WTC11 (cell line): Measurements from ENCODE around the gene SNX24. TPM values are rescaled to one million over a fixed set of nuclear protein-coding genes. Genes with fewer than 3 reads are reported as not detected.

Experiments
- ATAC-seq: fragments of 200-7000 bp; cut with Tn5 transposase; 2 replicates; pipeline ENCODE4 v1.10.0; 2021; ENCODE audit warnings: mild to moderate bottlenecking, moderate library complexity
- CTCF ChIA-PET: fragments of 300-600 bp; sonication (Branson Sonifier 250); formaldehyde crosslinking; loops from one replicate; lab custom pipeline; 2021; ENCODE audit warnings: antibody characterized with exemption; lab: Charles Lee
- POLR2A ChIA-PET: fragments of 350-600 bp; sonication (Branson Sonifier 250); formaldehyde crosslinking; loops from one replicate; lab custom pipeline; 2021; ENCODE audit warnings: antibody characterized with exemption; lab: Charles Lee
- DNase-seq: peaks from one replicate; pipeline ENCODE4 v3.0.0; 2021; ENCODE audit warnings: low spot score
- H3K27ac Mint-ChIP-seq: 2 replicates; pipeline ENCODE4 v1.8.0; 2021; ENCODE audit warnings: mixed read lengths
- H3K27me3 Mint-ChIP-seq: 2 replicates; pipeline ENCODE4 v1.8.0; 2021; ENCODE audit warnings: low read depth, mild to moderate bottlenecking, moderate library complexity, mixed read lengths
- H3K36me3 Mint-ChIP-seq: 2 replicates; pipeline ENCODE4 v1.8.0; 2021; ENCODE audit warnings: mixed read lengths
- H3K4me1 Mint-ChIP-seq: 2 replicates; pipeline ENCODE4 v1.8.0; 2022; ENCODE audit warnings: mixed read lengths
- H3K4me3 Mint-ChIP-seq: 2 replicates; pipeline ENCODE4 v1.8.0; 2021; ENCODE audit warnings: mild to moderate bottlenecking, moderate library complexity, mixed read lengths
- H3K9me3 Mint-ChIP-seq: 2 replicates; pipeline ENCODE4 v1.8.0; 2021; ENCODE audit warnings: mixed read lengths
- GTF2I ChIP-seq: fragments of 250-450 bp; sonication (Bioruptor Pico); conservative IDR thresholded peaks from 2 replicates; pipeline ENCODE4 v1.4.0; 2021; ENCODE audit warnings: mild to moderate bottlenecking
- MXD4 ChIP-seq: fragments of 250-450 bp; sonication (Bioruptor Pico); IDR thresholded peaks from 2 replicates; pipeline ENCODE4 v1.8.0; 2021; ENCODE audit warnings: mild to moderate bottlenecking, moderate library complexity, borderline replicate concordance
- OVOL2 ChIP-seq: fragments of 250-450 bp; sonication (Bioruptor Pico); IDR thresholded peaks from 2 replicates; pipeline ENCODE4 v1.9.0; 2021; ENCODE audit warnings: mild to moderate bottlenecking, borderline replicate concordance
- PRRX2 ChIP-seq: fragments of 250-450 bp; sonication (Bioruptor Pico); IDR thresholded peaks from 2 replicates; pipeline ENCODE4 v1.8.0; 2021; ENCODE audit warnings: mild to moderate bottlenecking
- TCF7 ChIP-seq: sonication (generic); formaldehyde crosslinking; IDR thresholded peaks from 2 replicates; pipeline ENCODE4 v1.8.0; 2022; ENCODE audit warnings: mild to moderate bottlenecking, low read depth, missing genetic modification reagents, moderate library complexity
- USF2 ChIP-seq: sonication (generic); formaldehyde crosslinking; IDR thresholded peaks from 2 replicates; pipeline ENCODE4 v1.8.1; 2023; ENCODE audit warnings: mild to moderate bottlenecking, missing genetic modification reagents, moderate library complexity
- ZNF138 ChIP-seq: sonication (generic); formaldehyde crosslinking; conservative IDR thresholded peaks from 2 replicates; pipeline ENCODE4 v1.8.1; 2022; ENCODE audit warnings: mild to moderate bottlenecking, moderate library complexity, missing genetic modification reagents
- ZNF512 ChIP-seq: sonication (generic); formaldehyde crosslinking; IDR thresholded peaks from 2 replicates; pipeline ENCODE4 v1.8.1; 2022; ENCODE audit warnings: missing genetic modification reagents, borderline replicate concordance
- total RNA-seq: library from RNA; stranded (reverse); gene quantifications from 3 replicates; pipeline ENCODE4 v1.2.3, GENCODE V29; 2021
- TF ChIP-seq, protein P1 (sequence below): fragments of 250-450 bp; sonication (Bioruptor Pico); IDR thresholded peaks from 2 replicates; pipeline ENCODE4 v1.9.0; 2021; ENCODE audit warnings: mild to moderate bottlenecking, borderline replicate concordance
- TF ChIP-seq, protein P2 (sequence below): sonication (generic); formaldehyde crosslinking; IDR thresholded peaks from 2 replicates; pipeline ENCODE4 v1.8.1; 2023; ENCODE audit warnings: mild to moderate bottlenecking, missing genetic modification reagents, moderate library complexity
- TF ChIP-seq, protein P3 (sequence below): sonication (generic); formaldehyde crosslinking; IDR thresholded peaks from 2 replicates; pipeline ENCODE4 v1.8.1; 2022; ENCODE audit warnings: low read depth, mild to moderate bottlenecking, moderate library complexity, missing genetic modification reagents, borderline replicate concordance
- TF ChIP-seq, protein P4 (sequence below): fragments of 250-450 bp; sonication (Bioruptor Pico); IDR thresholded peaks from 2 replicates; pipeline ENCODE4 v1.9.0; 2021; ENCODE audit warnings: moderate library complexity, mild to moderate bottlenecking, inconsistent platforms, borderline replicate concordance
- TF ChIP-seq, protein P5 (sequence below): sonication (generic); formaldehyde crosslinking; IDR thresholded peaks from 2 replicates; pipeline ENCODE4 v1.8.0; 2023; ENCODE audit warnings: mild to moderate bottlenecking, missing genetic modification reagents

SNX24 gene
- total RNA-seq, 1 experiment from 2014 or later, result 15.5 TPM

GRCh38 chr5:122941737-122942136 is 96.3 kb downstream of the SNX24 start (continued):
- TF ChIP-seq, protein P1, sequence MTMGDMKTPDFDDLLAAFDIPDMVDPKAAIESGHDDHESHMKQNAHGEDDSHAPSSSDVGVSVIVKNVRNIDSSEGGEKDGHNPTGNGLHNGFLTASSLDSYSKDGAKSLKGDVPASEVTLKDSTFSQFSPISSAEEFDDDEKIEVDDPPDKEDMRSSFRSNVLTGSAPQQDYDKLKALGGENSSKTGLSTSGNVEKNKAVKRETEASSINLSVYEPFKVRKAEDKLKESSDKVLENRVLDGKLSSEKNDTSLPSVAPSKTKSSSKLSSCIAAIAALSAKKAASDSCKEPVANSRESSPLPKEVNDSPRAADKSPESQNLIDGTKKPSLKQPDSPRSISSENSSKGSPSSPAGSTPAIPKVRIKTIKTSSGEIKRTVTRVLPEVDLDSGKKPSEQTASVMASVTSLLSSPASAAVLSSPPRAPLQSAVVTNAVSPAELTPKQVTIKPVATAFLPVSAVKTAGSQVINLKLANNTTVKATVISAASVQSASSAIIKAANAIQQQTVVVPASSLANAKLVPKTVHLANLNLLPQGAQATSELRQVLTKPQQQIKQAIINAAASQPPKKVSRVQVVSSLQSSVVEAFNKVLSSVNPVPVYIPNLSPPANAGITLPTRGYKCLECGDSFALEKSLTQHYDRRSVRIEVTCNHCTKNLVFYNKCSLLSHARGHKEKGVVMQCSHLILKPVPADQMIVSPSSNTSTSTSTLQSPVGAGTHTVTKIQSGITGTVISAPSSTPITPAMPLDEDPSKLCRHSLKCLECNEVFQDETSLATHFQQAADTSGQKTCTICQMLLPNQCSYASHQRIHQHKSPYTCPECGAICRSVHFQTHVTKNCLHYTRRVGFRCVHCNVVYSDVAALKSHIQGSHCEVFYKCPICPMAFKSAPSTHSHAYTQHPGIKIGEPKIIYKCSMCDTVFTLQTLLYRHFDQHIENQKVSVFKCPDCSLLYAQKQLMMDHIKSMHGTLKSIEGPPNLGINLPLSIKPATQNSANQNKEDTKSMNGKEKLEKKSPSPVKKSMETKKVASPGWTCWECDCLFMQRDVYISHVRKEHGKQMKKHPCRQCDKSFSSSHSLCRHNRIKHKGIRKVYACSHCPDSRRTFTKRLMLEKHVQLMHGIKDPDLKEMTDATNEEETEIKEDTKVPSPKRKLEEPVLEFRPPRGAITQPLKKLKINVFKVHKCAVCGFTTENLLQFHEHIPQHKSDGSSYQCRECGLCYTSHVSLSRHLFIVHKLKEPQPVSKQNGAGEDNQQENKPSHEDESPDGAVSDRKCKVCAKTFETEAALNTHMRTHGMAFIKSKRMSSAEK (CRISPR knock-in tag), result no peak
- TF ChIP-seq, protein P2, sequence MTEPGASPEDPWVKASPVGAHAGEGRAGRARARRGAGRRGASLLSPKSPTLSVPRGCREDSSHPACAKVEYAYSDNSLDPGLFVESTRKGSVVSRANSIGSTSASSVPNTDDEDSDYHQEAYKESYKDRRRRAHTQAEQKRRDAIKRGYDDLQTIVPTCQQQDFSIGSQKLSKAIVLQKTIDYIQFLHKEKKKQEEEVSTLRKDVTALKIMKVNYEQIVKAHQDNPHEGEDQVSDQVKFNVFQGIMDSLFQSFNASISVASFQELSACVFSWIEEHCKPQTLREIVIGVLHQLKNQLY, result no peak
- no peak for TF ChIP-seq GTF2I (CRISPR knock-in tag)
- no peak for TF ChIP-seq ZNF512
- TF ChIP-seq OVOL2 (CRISPR knock-in tag), result no peak

GRCh38 chr5:122942164-122942914 is 96.9 kb downstream of the SNX24 start:
- H3K36me3 Mint-ChIP-seq, result no peaks in the 10 kb centered on the region
- no peaks in the 10 kb centered on the region for H3K9me3 Mint-ChIP-seq
- CTCF ChIA-PET, result no interaction called here
- H3K27me3 Mint-ChIP-seq, result no peaks in the 10 kb centered on the region
- H3K27ac Mint-ChIP-seq, result peak overlapping the region; percentile 57; the same call in 1 of the 2 replicates
- DNase-seq, result no peak
- no peak for ATAC-seq
- no peak for TF ChIP-seq MXD4
- TF ChIP-seq PRRX2 (CRISPR knock-in tag), result no peak
- TF ChIP-seq, protein P3, sequence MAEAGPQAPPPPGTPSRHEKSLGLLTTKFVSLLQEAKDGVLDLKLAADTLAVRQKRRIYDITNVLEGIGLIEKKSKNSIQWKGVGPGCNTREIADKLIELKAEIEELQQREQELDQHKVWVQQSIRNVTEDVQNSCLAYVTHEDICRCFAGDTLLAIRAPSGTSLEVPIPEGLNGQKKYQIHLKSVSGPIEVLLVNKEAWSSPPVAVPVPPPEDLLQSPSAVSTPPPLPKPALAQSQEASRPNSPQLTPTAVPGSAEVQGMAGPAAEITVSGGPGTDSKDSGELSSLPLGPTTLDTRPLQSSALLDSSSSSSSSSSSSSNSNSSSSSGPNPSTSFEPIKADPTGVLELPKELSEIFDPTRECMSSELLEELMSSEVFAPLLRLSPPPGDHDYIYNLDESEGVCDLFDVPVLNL (CRISPR knock-in tag), result no peak
- TF ChIP-seq TCF7 (CRISPR knock-in tag), result no peak
- TF ChIP-seq, protein P4, sequence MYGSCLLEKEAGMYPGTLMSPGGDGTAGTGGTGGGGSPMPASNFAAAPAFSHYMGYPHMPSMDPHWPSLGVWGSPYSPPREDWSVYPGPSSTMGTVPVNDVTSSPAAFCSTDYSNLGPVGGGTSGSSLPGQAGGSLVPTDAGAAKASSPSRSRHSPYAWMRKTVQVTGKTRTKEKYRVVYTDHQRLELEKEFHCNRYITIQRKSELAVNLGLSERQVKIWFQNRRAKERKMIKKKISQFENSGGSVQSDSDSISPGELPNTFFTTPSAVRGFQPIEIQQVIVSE (CRISPR knock-in tag), result no peak
- no peak for TF ChIP-seq ZNF138 (CRISPR knock-in tag)
- TF ChIP-seq, all 79 proteins: peak for 0
- Mint-ChIP-seq H3K4me1 (peaks cover 19% of the 10 kb centered on the region), H3K4me3 (no peak overlapping the region)
- POLR2A ChIA-PET, result no interaction called here

GRCh38 chr5:122943050-122943698 is 97.8 kb downstream of the SNX24 start:
- Mint-ChIP-seq H3K4me3 (no peak overlapping the region), H3K27me3 (no peaks in the 10 kb centered on the region)
- TF ChIP-seq USF2 (CRISPR knock-in tag), result peak; percentile 26; the same call in 1 of the 2 replicates
- TF ChIP-seq, protein P5, sequence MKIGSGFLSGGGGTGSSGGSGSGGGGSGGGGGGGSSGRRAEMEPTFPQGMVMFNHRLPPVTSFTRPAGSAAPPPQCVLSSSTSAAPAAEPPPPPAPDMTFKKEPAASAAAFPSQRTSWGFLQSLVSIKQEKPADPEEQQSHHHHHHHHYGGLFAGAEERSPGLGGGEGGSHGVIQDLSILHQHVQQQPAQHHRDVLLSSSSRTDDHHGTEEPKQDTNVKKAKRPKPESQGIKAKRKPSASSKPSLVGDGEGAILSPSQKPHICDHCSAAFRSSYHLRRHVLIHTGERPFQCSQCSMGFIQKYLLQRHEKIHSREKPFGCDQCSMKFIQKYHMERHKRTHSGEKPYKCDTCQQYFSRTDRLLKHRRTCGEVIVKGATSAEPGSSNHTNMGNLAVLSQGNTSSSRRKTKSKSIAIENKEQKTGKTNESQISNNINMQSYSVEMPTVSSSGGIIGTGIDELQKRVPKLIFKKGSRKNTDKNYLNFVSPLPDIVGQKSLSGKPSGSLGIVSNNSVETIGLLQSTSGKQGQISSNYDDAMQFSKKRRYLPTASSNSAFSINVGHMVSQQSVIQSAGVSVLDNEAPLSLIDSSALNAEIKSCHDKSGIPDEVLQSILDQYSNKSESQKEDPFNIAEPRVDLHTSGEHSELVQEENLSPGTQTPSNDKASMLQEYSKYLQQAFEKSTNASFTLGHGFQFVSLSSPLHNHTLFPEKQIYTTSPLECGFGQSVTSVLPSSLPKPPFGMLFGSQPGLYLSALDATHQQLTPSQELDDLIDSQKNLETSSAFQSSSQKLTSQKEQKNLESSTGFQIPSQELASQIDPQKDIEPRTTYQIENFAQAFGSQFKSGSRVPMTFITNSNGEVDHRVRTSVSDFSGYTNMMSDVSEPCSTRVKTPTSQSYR, result no peak
- TF ChIP-seq, all 79 proteins: peak for 1
- Mint-ChIP-seq H3K36me3 (no peaks in the 10 kb centered on the region), H3K27ac (no peak overlapping the region), H3K9me3 (no peaks in the 10 kb centered on the region), H3K4me1 (peaks cover 20% of the 10 kb centered on the region)
- ChIA-PET CTCF (no interaction called here), POLR2A (no interaction called here)
- DNase-seq (no peak), ATAC-seq (peak; percentile 64)
